Posterior vena cava (tissue), 2 donors: ENCODE measurements around the gene TNC. TPM values are rescaled to one million over a fixed set of nuclear protein-coding genes. Genes with fewer than 3 reads are reported as not detected.

Experiments
- DNase-seq: peaks from one replicate; pipeline ENCODE4 v3.0.0-alpha.2; 2020; ENCODE audit warnings: low spot score
- intact Hi-C, 2 donors: fragments of 100-400 bp; cut with DNase I; formaldehyde crosslinking; loops; one replicate each; pipeline versions ENCODE4 v1.14.1 to v1.14.2; 2022 to 2023
- total RNA-seq, 2 donors: library from RNA; stranded (reverse); fragmentation: NEBNext Ultra II Directional; extraction: Animal tissue kit (Norgen Biotek cat#: 25700); gene quantifications; one replicate each; pipeline ENCODE4 v1.2.1, GENCODE V29; 2021
- donor health status: DM: yes; HTN: yes; CAD: no.
- donor health status: DM: yes; HTN: yes; CAD: no.

Gene TNC
- total RNA-seq, 2 donors from 2014 or later = 1,005 to 1,076 TPM

GRCh38 chr9:115030006-115030405 is 88.0 kb downstream of the TNC start:
- intact Hi-C loops = no loop called here
- no peak for DNase-seq

DNA sequence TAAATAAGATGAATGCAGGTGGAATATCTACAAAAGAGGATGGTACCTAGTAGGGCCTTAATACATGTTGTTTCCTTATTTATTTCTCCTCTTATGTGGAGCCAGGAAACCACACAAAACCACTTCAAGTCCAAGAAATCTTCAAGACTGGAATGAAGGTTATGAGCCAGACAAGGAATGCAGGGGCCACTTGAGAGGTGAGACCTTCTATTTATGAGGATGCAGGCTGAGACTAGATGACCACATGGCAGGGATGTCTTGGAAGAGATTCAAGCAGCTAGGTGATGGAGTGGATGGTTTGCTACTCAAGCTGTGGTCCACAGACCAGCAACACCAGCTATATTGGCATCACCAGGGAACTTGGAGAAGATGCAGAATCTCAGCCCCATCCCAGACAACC is 92.2 kb downstream of the TNC start:
- no peak for DNase-seq
- intact Hi-C loops = no loop called here

DNA sequence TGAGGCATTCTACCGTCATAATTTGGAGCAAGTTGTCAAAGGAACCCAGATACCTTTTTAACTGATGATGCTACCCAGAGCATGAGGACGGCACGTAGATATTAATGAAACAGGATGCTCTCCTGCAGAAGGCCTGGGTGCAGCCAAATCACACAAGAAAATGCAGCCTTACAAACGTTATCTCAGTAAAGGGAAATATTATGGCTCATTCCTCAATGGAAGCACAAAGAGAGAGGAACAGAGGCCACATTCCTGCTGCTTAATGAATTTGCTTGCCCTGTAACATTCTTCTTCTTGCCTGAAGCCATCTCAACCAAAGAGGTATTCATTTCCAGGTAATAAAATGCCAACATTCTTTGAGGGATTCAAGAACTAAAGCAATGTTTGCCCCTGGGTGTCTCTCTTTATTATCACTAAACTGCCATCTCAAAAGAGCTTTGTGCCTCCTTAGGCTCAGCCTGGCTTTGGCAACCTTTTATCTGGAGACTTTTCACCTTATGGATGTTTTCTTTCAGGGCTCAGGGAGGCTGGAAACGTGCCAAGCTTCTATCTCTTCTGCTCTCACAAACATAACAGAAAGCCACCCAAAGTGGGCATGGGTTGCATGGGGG is 92.9 kb downstream of the TNC start:
- intact Hi-C loops = no loop called here
- DNase-seq = no peak

DNA sequence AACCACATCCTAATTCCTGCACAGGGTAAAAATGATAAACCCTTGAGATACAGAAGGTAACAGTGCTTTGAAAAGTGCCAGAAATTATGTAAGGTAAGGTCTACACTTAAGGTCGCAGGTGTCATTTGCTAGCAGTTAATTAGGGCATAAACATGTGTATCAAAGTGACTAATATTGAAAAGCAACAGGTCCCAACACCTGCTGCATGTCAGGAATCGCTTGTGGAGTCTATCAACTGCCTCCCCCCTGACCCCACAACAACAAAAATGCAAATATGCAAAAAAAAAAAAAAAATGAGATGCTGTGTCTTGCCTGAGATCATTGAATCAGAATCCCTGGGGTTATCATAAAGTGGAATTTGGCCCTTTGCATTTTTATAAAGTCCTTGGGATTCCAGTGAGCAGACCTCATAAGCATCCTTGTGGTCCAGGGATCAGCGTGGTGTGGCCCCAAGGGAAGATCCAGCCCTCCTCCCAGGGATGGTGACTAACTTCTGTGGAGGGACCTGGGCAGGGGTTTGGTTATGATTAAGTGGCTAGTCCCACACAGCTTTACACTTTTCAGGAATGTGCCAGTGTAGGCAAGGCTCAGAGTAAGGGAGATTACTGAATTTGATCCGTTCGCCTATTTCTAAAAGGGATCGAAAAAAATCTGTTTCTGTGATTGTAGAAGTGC is 95.1 kb downstream of the TNC start:
- intact Hi-C loops = no loop called here
- no peak for DNase-seq

GRCh38 chr9:115018547-115019435 is 99.2 kb downstream of the TNC start:
- intact Hi-C loops = loop anchor here (10.0 kb wide), 3 partner anchors 104 to 334 kb away; partner anchors contain the start of gene TEX48 (in 1 of the 2)
- no peak for DNase-seq

GRCh38 chr9:115016344-115016743 is 101.6 kb downstream of the TNC start:
- DNase-seq = no peak
- intact Hi-C loops = loop anchor here (10.0 kb wide), 3 partner anchors 102 to 332 kb away; partner anchors contain the start of gene TEX48 (in 1 of the 2)

DNA sequence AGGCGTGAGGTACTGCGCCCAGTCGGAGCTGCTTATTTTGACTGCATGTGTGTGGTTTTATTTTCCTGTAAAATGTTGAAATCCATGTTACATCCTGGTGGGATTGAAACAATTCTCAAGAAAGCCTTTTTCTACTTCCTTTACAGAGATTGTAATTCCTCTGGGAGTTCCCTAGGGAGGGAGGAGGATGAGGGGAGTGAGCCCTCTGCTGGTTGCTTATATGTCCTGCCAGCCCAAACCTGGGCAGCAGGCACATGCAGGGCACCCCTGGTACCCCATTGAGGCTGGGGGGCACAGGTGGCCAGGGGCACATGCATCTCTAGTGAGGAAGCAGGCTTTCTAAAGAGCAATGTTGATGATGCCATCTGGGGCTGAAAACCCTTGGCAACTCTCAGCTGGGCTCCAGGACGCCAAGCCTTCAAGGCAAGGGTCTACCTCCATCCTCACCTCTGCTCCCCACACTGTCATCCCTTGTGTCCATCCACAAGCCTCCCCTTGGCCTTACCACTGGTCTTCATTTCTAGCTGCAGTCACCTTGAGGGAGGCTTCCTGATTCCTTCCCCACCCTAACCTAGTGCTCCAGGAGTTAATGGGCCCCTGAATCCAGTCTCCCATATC is 102.8 kb downstream of the TNC start:
- intact Hi-C loops = loop anchor here (1.0 to 10.0 kb wide), 4 partner anchors 100 to 334 kb away; partner anchors contain the start of gene TEX48 (in 1 of the 2)
- no peak for DNase-seq

GRCh38 chr9:115014438-115014837 is 103.5 kb downstream of the TNC start:
- no peak for DNase-seq
- intact Hi-C loops = loop anchor here (5.0 to 10.0 kb wide), 4 partner anchors 100 to 330 kb away; partner anchors contain the start of gene TEX48 (in 1 of the 2)

- intact Hi-C loops = loop anchor here (5.0 to 10.0 kb wide), 4 partner anchors 99 to 329 kb away; partner anchors contain the start of gene TEX48 (in 1 of the 2)
- DNase-seq = peak; percentile 87
Observed at GRCh38 chr9:115013998-115014397, 104.0 kb downstream of the TNC start.

GRCh38 chr9:115012486-115012885 is 105.5 kb downstream of the TNC start:
- no peak for DNase-seq
- intact Hi-C loops = loop anchor here (5.0 to 10.0 kb wide), 4 partner anchors 98 to 328 kb away; partner anchors contain the start of gene TEX48 (in 1 of the 2)

DNA sequence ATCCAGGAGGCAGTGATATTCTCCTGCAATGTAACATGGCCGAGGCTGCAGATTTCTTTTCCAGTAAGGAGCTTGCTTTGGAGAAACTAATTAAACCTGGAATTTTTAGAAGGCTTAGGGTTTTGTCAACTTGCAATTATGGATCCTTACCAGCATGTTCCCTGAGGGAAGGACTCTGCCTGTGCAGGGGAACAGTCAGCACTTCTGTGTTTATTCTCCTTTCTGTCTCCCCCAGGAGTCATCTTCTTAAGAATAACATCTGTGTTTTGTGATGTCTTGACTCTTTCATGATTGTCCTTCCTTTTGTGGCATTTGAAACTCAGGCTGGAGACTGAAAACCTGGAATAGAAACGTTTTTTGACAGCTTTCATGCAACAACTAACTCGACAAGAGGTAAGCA is 107.1 kb downstream of the TNC start:
- no peak for DNase-seq
- intact Hi-C loops = loop anchor here (5.0 to 10.0 kb wide), 4 partner anchors 96 to 326 kb away; partner anchors contain the start of gene TEX48 (in 1 of the 2)

- intact Hi-C loops = no loop called here
- no peak for DNase-seq
Observed at GRCh38 chr9:115008536-115009270, 109.3 kb downstream of the TNC start.

DNA sequence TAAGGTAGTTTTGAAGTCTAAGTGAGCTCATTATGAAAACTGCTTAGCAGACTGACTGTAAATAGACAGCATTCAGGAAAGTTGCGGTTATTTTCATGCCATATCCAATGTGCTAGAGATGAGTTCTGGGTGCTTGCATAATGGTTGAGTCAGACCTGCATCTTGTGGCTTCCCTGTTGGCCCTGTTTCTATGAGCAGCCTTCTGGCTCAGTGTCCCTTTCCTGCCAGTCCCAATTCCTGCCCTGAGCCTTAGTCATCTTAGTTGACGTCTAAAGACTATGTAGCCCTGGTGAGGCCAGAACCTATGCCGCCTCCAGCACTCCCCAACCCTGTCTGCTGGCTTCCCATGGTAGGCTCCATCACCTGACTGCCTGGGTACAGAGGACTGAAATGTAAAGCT is 111.3 kb downstream of the TNC start:
- DNase-seq = no peak
- intact Hi-C loops = no loop called here

GRCh38 chr9:115005322-115005721 is 112.6 kb downstream of the TNC start:
- intact Hi-C loops = no loop called here
- DNase-seq = no peak

- intact Hi-C loops = no loop called here
- DNase-seq = no peak
Observed at GRCh38 chr9:115004545-115004944, 113.4 kb downstream of the TNC start.

DNA sequence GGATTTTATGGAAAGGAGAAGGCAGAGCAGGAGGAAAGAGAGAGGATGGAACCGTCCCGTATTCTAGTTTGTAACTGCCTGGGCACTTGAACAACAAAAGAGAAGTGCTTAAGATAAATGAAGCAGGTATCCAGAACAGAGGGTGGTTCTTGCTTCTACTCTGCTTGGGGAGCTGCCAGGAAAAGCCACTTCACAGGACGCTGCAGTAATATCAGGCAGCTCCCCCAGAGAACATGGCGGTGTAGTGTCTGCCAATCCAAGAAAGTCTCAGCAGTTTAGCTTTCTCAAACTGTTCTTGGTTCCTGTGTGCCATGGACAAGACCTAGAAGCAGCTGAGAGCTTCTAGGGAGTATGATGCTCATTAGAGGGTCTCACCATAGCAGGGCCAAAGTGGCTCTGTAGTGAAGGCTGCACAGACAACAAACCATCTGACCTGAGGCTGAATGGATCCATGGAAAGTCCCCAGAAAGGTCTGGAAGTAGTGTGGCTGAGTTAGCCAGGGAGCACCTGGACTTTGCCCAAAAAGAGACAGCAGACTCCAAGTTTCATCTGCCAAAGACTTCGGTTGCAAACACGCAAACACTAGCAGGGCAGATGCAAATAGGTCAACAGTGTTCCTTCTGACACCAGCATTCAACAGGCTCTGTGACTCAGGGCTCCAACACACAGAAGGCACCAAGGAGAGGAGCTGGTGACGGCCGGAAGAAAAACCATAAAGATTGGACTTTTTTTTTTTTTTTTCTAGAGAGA is 115.4 kb downstream of the TNC start:
- intact Hi-C loops = no loop called here
- DNase-seq = no peak

DNA sequence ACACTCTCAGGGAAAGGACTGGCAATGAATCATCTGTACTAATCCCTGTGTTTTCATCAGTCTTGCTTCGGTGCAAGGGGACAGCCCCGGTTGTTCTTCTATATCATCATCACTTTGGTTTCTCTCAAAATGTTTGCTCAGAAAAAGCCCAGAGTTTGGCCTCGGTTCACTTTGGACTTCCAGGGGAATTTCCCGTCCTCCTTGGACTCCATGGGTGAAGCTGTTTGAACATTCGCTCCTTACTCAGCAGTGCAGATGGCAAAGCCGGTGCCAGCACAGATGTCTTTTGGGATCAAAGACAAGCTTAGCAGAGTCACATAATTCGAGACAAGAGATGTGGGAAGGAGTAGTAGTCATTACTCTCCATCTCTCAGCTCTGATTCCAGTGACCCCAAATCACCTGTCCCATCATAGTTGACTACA is 117.7 kb downstream of the TNC start:
- intact Hi-C loops = no loop called here
- no peak for DNase-seq

DNA sequence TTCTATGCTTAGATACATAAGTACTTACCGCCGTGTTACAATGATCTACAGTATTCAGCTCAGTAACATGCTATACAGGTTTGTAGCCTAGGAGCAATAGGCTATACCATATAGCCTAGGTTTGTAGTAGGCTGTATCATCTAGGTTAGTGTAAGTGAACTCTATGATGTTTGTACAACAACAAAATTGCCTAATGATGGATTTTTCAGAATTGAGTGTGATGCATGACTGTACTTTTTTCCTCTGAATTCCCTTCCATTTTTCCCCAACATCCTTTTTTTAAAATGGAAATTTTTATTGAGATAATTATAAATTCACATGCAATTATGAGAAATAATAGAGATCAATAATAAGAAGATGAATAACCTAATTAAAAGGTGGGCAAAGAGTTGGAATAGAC is 119.6 kb downstream of the TNC start:
- no peak for DNase-seq
- intact Hi-C loops = loop anchor here in 1 of 2 donors (5.0 kb wide), 1 partner anchor 811 kb away; no protein-coding TSS in a partner anchor
